Stimulated activated CD8-positive, alpha-beta memory T cell treated with anti-CD3 and anti-CD28 coated beads, Interleukin-7, amount 100 ng/mL, for 24 hours (primary cell): Measurements from ENCODE around the gene CDKAL1.
"Not testable (repeated sequence)": the region's sequence is repeated elsewhere in the genome, so short reads cannot be mapped to it uniquely, and the experiment has no call there.

Source experiments
- DNase-seq: peaks from one replicate; pipeline ENCODE4 v3.0.0-alpha.2; 2020; ENCODE audit warnings: low read depth

CDKAL1 gene

GRCh38 chr6:20879526-20879925, 345.3 kb downstream of the CDKAL1 start:
- no peak for DNase-seq

- no peak for DNase-seq
Observed at GRCh38 chr6:20881365-20881764, 347.1 kb downstream of the CDKAL1 start.

GRCh38 chr6:20882014-20882413, 347.8 kb downstream of the CDKAL1 start:
- DNase-seq, result no peak

GRCh38 chr6:20885076-20885475, 350.8 kb downstream of the CDKAL1 start:
- DNase-seq, result no peak

- DNase-seq, result no peak
Observed at GRCh38 chr6:20891161-20891560, 356.9 kb downstream of the CDKAL1 start.

GRCh38 chr6:20892365-20892764, 358.1 kb downstream of the CDKAL1 start:
- DNase-seq, result no peak

GRCh38 chr6:20893412-20893811, 359.2 kb downstream of the CDKAL1 start:
- DNase-seq, result no peak

GRCh38 chr6:20900389-20901160, 366.3 kb downstream of the CDKAL1 start:
- DNase-seq, result no peak

- DNase-seq, result no peak
Observed at GRCh38 chr6:20905377-20905776, 371.1 kb downstream of the CDKAL1 start.

- DNase-seq, result no peak
Observed at GRCh38 chr6:20906945-20907344, 372.7 kb downstream of the CDKAL1 start.

GRCh38 chr6:20907486-20908071, 373.3 kb downstream of the CDKAL1 start:
- DNase-seq, result no peak

- no peak for DNase-seq
Observed at GRCh38 chr6:20909621-20910020, 375.4 kb downstream of the CDKAL1 start.

GRCh38 chr6:20911712-20912111, 377.5 kb downstream of the CDKAL1 start:
- DNase-seq, result no peak

- DNase-seq, result no peak
Observed at GRCh38 chr6:20915156-20915555, 380.9 kb downstream of the CDKAL1 start.

- DNase-seq, result no peak
Observed at GRCh38 chr6:20915626-20916025, 381.4 kb downstream of the CDKAL1 start.

- no peak for DNase-seq
Observed at GRCh38 chr6:20916086-20916485, 381.8 kb downstream of the CDKAL1 start.

GRCh38 chr6:20918868-20919267, 384.6 kb downstream of the CDKAL1 start:
- DNase-seq, result no peak

- DNase-seq, result no peak
Observed at GRCh38 chr6:20919677-20920385, 385.6 kb downstream of the CDKAL1 start.

GRCh38 chr6:20921578-20921977, 387.3 kb downstream of the CDKAL1 start:
- DNase-seq, result no peak

GRCh38 chr6:20922743-20923142, 388.5 kb downstream of the CDKAL1 start:
- DNase-seq, result no peak

GRCh38 chr6:20924094-20924493, 389.8 kb downstream of the CDKAL1 start:
- not testable (repeated sequence) for DNase-seq

GRCh38 chr6:20924911-20925543, 390.8 kb downstream of the CDKAL1 start:
- DNase-seq, result no peak
